Lower lobe of right lung (tissue), 2 donors: Measurements from ENCODE around the gene IER3. TPM values are rescaled to one million over a fixed set of nuclear protein-coding genes. Genes with fewer than 3 reads are reported as not detected.

Experiments used
- ATAC-seq, 2 donors: fragments of 200-7000 bp; cut with Tn5 transposase; one replicate each; pipeline ENCODE4 v1.9.1; 2020 to 2022; ENCODE audit warnings: mild to moderate bottlenecking in 2 of 2, moderate library complexity in 2 of 2
- DNase-seq: peaks from one replicate; pipeline ENCODE4 v3.0.0-alpha.2; 2020
- H3K27ac ChIP-seq: fragments of 200-600 bp; one replicate; pipeline ENCODE4 v1.8.0; 2022
- H3K27me3 ChIP-seq: fragments of 200-600 bp; one replicate; pipeline ENCODE4 v1.8.0; 2022; ENCODE audit warnings: low read depth
- H3K36me3 ChIP-seq: fragments of 200-600 bp; one replicate; pipeline ENCODE4 v1.8.0; 2022; ENCODE audit warnings: mild to moderate bottlenecking
- H3K4me1 ChIP-seq: fragments of 200-600 bp; one replicate; pipeline ENCODE4 v1.8.0; 2022
- H3K4me3 ChIP-seq: fragments of 200-600 bp; one replicate; pipeline ENCODE4 v1.8.0; 2022; ENCODE audit warnings: mild to moderate bottlenecking
- H3K9me3 ChIP-seq: fragments of 200-600 bp; one replicate; pipeline ENCODE4 v1.8.0; 2022
- intact Hi-C: fragments of 100-400 bp; cut with DNase I; formaldehyde crosslinking; loops from one replicate; pipeline ENCODE4 v1.11.0; 2022
- total RNA-seq: library from RNA; stranded (reverse); fragmentation: NEBNext Ultra II Directional; extraction: Animal tissue kit (Norgen Biotek cat#: 25700); gene quantifications from one replicate; pipeline ENCODE4 v1.2.1, GENCODE V29; 2021
- TF ChIP-seq, protein P1 (sequence below): fragments of 200-600 bp; IDR thresholded peaks from one replicate; pipeline ENCODE4 v1.8.0; 2022; ENCODE audit warnings: antibody characterized with exemption, mild to moderate bottlenecking
- donor health status: DM: no; HTN: yes; CAD: no; lungs with severe emphysema.

IER3 gene
- total RNA-seq, 1 donor from 2014 or later, result 18.0 TPM

DNA sequence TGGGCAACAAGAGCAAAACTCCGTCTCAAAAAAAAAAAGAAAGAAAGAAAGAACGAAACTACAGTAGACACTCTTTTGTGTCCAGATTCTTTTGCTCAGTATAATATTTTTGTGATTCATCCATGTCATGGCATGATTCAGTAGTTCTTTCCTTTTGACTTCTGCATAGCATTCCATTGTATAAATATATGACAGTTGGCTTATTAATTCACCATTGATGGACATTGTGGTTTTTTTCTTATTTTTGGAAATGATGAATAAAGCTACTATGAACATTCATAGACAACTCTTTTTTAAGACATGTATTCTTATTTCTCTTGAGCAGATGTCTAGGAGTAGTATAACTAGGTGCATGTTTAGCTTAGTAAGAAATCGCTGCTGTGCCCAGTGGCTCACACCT lies 10.3 kb upstream of the IER3 start:
- ATAC-seq, result no peak
- no peak overlapping the region for H3K4me3 ChIP-seq
- no peaks in the 10 kb centered on the region for H3K36me3 ChIP-seq
- no peak for DNase-seq
- H3K9me3 ChIP-seq, result no peaks in the 10 kb centered on the region
- intact Hi-C loops, result no loop called here
- TF ChIP-seq, protein P1, sequence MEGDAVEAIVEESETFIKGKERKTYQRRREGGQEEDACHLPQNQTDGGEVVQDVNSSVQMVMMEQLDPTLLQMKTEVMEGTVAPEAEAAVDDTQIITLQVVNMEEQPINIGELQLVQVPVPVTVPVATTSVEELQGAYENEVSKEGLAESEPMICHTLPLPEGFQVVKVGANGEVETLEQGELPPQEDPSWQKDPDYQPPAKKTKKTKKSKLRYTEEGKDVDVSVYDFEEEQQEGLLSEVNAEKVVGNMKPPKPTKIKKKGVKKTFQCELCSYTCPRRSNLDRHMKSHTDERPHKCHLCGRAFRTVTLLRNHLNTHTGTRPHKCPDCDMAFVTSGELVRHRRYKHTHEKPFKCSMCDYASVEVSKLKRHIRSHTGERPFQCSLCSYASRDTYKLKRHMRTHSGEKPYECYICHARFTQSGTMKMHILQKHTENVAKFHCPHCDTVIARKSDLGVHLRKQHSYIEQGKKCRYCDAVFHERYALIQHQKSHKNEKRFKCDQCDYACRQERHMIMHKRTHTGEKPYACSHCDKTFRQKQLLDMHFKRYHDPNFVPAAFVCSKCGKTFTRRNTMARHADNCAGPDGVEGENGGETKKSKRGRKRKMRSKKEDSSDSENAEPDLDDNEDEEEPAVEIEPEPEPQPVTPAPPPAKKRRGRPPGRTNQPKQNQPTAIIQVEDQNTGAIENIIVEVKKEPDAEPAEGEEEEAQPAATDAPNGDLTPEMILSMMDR, result no peak
- no peak overlapping the region for H3K27ac ChIP-seq
- H3K27me3 ChIP-seq, result no peaks in the 10 kb centered on the region
- H3K4me1 ChIP-seq, result peaks cover 40% of the 10 kb centered on the region

- Histone ChIP-seq H3K27ac (peak overlapping the region; percentile 86), H3K27me3 (no peaks in the 10 kb centered on the region), H3K36me3 (no peaks in the 10 kb centered on the region), H3K4me1 (peaks cover 52% of the 10 kb centered on the region), H3K4me3 (no peak overlapping the region), H3K9me3 (no peaks in the 10 kb centered on the region)
- intact Hi-C loops, result no loop called here
- ATAC-seq (peak; percentile 92 to 93), DNase-seq (peak; percentile 87)
- TF ChIP-seq, protein P1, result no peak
Measured at GRCh38 chr6:30752157-30752927, 8.0 kb upstream of the IER3 start.

DNA sequence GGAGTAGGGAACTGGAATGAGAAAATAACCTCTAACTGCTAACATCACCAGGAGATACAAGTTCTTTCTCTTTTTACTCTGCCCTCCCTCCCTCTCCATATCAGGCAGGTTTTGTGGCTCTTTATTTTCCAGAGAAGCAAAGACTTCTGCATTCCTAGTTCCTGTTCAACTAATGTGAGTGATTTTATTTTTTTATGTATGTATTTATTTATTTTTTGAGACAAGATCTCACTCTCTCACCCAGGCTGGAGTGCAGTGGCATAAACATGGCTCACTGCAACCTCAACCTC lies 6.0 kb upstream of the IER3 start:
- TF ChIP-seq, protein P1, result no peak
- Histone ChIP-seq H3K4me1 (peaks cover 57% of the 10 kb centered on the region), H3K9me3 (no peaks in the 10 kb centered on the region), H3K27me3 (no peaks in the 10 kb centered on the region), H3K36me3 (no peaks in the 10 kb centered on the region), H3K27ac (no peak overlapping the region), H3K4me3 (no peak overlapping the region)
- ATAC-seq (no peak), DNase-seq (no peak)
- intact Hi-C loops, result no loop called here

DNA sequence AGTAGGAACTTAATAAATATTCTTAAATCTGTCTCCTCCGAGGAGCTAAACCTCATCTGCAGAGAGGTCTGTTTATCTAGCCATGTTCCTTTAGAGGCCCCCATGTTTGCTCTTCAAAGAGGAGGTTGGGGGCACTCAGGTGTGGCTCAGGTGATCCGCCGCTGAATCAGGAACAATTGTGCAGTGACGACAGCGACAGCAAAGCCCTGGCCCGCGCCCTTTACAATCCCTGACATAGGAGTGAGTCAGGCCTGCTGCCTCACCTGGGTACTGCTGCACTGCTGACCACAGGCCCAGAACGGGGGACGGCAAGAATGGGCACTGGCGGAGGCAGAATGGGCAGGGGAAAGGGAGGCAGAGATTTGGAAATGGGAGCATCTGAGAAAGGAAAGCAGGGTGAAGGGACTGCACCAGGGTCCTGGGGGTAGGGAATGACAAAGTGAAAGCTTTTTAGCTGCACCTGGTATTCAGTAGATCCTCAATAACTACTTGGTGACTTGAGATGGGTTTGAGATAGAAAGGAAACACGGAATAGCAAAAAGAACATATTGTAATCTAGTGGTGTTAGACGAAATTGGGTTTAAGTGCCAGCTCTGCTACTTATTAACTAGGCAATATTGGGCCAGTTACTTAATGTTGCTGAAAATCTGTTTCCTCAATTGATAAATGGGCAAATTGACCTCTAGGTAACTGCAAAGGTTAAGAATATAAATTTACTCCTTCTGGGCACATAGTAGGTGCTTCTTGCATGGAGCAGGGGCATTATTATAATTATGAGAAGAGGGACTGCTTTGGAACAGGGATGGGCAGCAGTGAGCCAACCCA lies 5.4 kb upstream of the IER3 start:
- Histone ChIP-seq H3K9me3 (no peaks in the 10 kb centered on the region), H3K4me1 (peaks cover 61% of the 10 kb centered on the region), H3K36me3 (no peaks in the 10 kb centered on the region), H3K27ac (no peak overlapping the region), H3K4me3 (no peak overlapping the region), H3K27me3 (no peaks in the 10 kb centered on the region)
- TF ChIP-seq, protein P1, result no peak
- intact Hi-C loops, result no loop called here
- DNase-seq (no peak), ATAC-seq (no peak)

DNA sequence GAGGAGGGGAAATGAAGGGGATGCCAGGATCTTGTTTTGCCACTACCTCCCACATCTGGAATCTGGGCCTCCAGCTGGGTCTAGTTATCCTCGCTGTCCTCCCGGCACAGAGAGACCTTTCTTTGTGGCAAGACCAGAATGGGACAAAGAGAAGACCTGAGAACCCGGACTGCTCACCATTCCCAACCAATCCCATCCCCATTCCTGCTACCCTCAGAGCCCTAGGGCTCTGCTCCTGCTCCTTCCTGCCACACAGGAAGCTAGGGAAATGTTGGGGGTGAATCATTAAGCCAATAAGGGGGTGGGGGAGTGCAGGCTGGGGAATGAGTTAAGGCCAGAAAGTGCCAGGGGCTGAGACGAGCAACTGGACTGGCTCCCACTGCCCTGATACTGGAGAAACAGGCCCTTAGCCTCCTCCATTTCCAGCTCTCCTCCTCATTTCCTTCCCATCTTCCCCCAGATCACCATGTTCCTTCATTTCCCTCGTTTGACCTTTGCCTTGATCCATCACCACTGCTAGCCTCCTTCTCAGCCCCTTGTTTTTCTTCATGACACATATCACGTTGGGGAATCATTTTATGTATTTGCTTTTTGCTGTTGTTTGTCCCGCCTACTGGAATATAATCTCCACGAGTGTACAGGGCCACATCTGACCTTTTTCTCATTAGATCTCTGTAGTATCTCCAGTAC lies 4.6 kb upstream of the IER3 start:
- intact Hi-C loops, result no loop called here
- no peaks in the 10 kb centered on the region for H3K9me3 ChIP-seq
- peaks cover 65% of the 10 kb centered on the region for H3K4me1 ChIP-seq
- no peak overlapping the region for H3K27ac ChIP-seq
- ATAC-seq (no peak), DNase-seq (no peak)
- TF ChIP-seq, protein P1, result no peak
- no peaks in the 10 kb centered on the region for H3K36me3 ChIP-seq
- H3K4me3 ChIP-seq, result no peak overlapping the region
- no peaks in the 10 kb centered on the region for H3K27me3 ChIP-seq
